ENCODE results near the gene SPON2. TPM values are rescaled to one million over a fixed set of nuclear protein-coding genes. Genes with fewer than 3 reads are reported as not detected.

Gene SPON2
- total and polyA plus RNA-seq, 3 experiments from 2014 or later: 2.7 to 43.9 (median 3.1) TPM

GRCh38 chr4:1216076-1216614, 43.8 kb upstream of the SPON2 start:
- ChIA-PET CTCF (interaction anchor here (0.9 to 3.4 kb wide), 4 partner anchors 12 to 389 kb away, joined by 3 to 13 read pairs (median 3); no protein-coding TSS in a partner anchor), POLR2A (interaction anchor here (2.0 kb wide), 1 partner anchor 14 kb away, joined by 4 read pairs; no protein-coding TSS in a partner anchor)
- peaks cover 19% of the 10 kb centered on the region for H3K4me1 ChIP-seq (ENCODE audit: insufficient read depth, low read length)
- H3K27ac ChIP-seq (ENCODE audit: low read depth, low read length): no peak overlapping the region
- no peak for DNase-seq
- peaks cover 23% of the 10 kb centered on the region for H3K36me3 ChIP-seq (ENCODE audit: insufficient read depth, low read length)
- peak overlapping the region; percentile 38 for H3K4me3 ChIP-seq (ENCODE audit: low read length)
- H3K9me3 Mint-ChIP-seq: no peaks in the 10 kb centered on the region
- H3K36me3 Mint-ChIP-seq: peaks cover 0 to 69% (median 15%) of the 10 kb centered on the region in 3 donors
- peaks cover 38 to 54% (median 38%) of the 10 kb centered on the region in 3 donors for H3K4me1 Mint-ChIP-seq
- H3K4me3 Mint-ChIP-seq: peak overlapping the region in 5 of 7 donors; percentile 59 to 71 (median 63)
- H3K27ac Mint-ChIP-seq: peak overlapping the region in 4 of 8 donors; percentile 36 to 89 (median 66)
- H3K27me3 Mint-ChIP-seq: peaks cover 0 to 1% of the 10 kb centered on the region in 2 donors
- no peaks in the 10 kb centered on the region for H3K27me3 ChIP-seq (ENCODE audit: insufficient read depth, low read length, poor library complexity, severe bottlenecking)
- no peaks in the 10 kb centered on the region for H3K9me3 ChIP-seq (ENCODE audit: low read length)

GRCh38 chr4:1215141-1216075, 43.0 kb upstream of the SPON2 start:
- ChIA-PET POLR2A (interaction anchor here (0.6 kb wide), 1 partner anchor 43 kb away, joined by 3 read pairs; the partner anchor contains the start of gene SPON2), CTCF (interaction anchor here (3.4 kb wide), 1 partner anchor 11 kb away, joined by 13 read pairs; no protein-coding TSS in a partner anchor)
- peaks cover 0 to 68% (median 12%) of the 10 kb centered on the region in 3 donors for H3K36me3 Mint-ChIP-seq

GRCh38 chr4:1214101-1215095, 42.0 kb upstream of the SPON2 start:
- H3K36me3 Mint-ChIP-seq: peaks cover 0 to 62% (median 9%) of the 10 kb centered on the region in 3 donors
- Histone ChIP-seq H3K4me1 (ENCODE audit: insufficient read depth, low read length) (peaks cover 19% of the 10 kb centered on the region), H3K9me3 (ENCODE audit: low read length) (no peaks in the 10 kb centered on the region), H3K4me3 (ENCODE audit: low read length) (no peak overlapping the region), H3K27ac (ENCODE audit: low read depth, low read length) (no peak overlapping the region), H3K36me3 (ENCODE audit: insufficient read depth, low read length) (peaks cover 28% of the 10 kb centered on the region), H3K27me3 (ENCODE audit: insufficient read depth, low read length, poor library complexity, severe bottlenecking) (no peaks in the 10 kb centered on the region)
- H3K9me3 Mint-ChIP-seq: no peaks in the 10 kb centered on the region
- H3K27ac Mint-ChIP-seq: no peak overlapping the region
- CTCF ChIA-PET: interaction anchor here (3.4 kb wide), 1 partner anchor 10 kb away, joined by 13 read pairs; no protein-coding TSS in a partner anchor
- H3K27me3 Mint-ChIP-seq: peaks cover 0 to 1% of the 10 kb centered on the region in 2 donors
- H3K4me3 Mint-ChIP-seq: no peak overlapping the region
- no peak for DNase-seq
- POLR2A ChIA-PET: no interaction called here
- H3K4me1 Mint-ChIP-seq: peaks cover 30 to 43% (median 32%) of the 10 kb centered on the region in 3 donors

More at GRCh38 chr4:1215141-1216075, 43.0 kb upstream of the SPON2 start:
- Histone ChIP-seq H3K4me1 (ENCODE audit: insufficient read depth, low read length) (peaks cover 19% of the 10 kb centered on the region), H3K27ac (ENCODE audit: low read depth, low read length) (no peak overlapping the region), H3K9me3 (ENCODE audit: low read length) (no peaks in the 10 kb centered on the region), H3K36me3 (ENCODE audit: insufficient read depth, low read length) (peaks cover 28% of the 10 kb centered on the region), H3K27me3 (ENCODE audit: insufficient read depth, low read length, poor library complexity, severe bottlenecking) (no peaks in the 10 kb centered on the region), H3K4me3 (ENCODE audit: low read length) (no peak overlapping the region)
- H3K4me3 Mint-ChIP-seq: peak overlapping the region in 3 of 7 donors; percentile 15 to 64 (median 22)
- H3K27me3 Mint-ChIP-seq: peaks cover 0 to 1% of the 10 kb centered on the region in 2 donors
- DNase-seq: no peak
- no peaks in the 10 kb centered on the region for H3K9me3 Mint-ChIP-seq
- peak overlapping the region in 3 of 8 donors; percentile 5 to 77 (median 21) for H3K27ac Mint-ChIP-seq
- H3K4me1 Mint-ChIP-seq: peaks cover 36 to 47% (median 38%) of the 10 kb centered on the region in 3 donors

- Histone ChIP-seq H3K4me3 (ENCODE audit: low read length) (no peak overlapping the region), H3K4me1 (ENCODE audit: insufficient read depth, low read length) (peaks cover 19% of the 10 kb centered on the region), H3K36me3 (ENCODE audit: insufficient read depth, low read length) (peaks cover 28% of the 10 kb centered on the region), H3K27me3 (ENCODE audit: insufficient read depth, low read length, poor library complexity, severe bottlenecking) (no peaks in the 10 kb centered on the region), H3K27ac (ENCODE audit: low read depth, low read length) (no peak overlapping the region), H3K9me3 (ENCODE audit: low read length) (no peaks in the 10 kb centered on the region)
- H3K4me3 Mint-ChIP-seq: no peak overlapping the region
- H3K9me3 Mint-ChIP-seq: no peaks in the 10 kb centered on the region
- ChIA-PET CTCF (no interaction called here), POLR2A (no interaction called here)
- DNase-seq: no peak
- no peaks in the 10 kb centered on the region for H3K27me3 Mint-ChIP-seq
- no peak overlapping the region for H3K27ac Mint-ChIP-seq
- H3K36me3 Mint-ChIP-seq: peaks cover 0 to 60% (median 6%) of the 10 kb centered on the region in 3 donors
- peaks cover 21 to 40% (median 27%) of the 10 kb centered on the region in 3 donors for H3K4me1 Mint-ChIP-seq
Measured at GRCh38 chr4:1213336-1213995, 41.1 kb upstream of the SPON2 start.

- Mint-ChIP-seq H3K36me3 (peaks cover 0 to 56% (median 6%) of the 10 kb centered on the region in 3 donors), H3K9me3 (no peaks in the 10 kb centered on the region), H3K27ac (no peak overlapping the region), H3K4me3 (no peak overlapping the region), H3K27me3 (no peaks in the 10 kb centered on the region), H3K4me1 (peaks cover 13 to 34% (median 23%) of the 10 kb centered on the region in 3 donors)
- DNase-seq: no peak
- peaks cover 18% of the 10 kb centered on the region for H3K4me1 ChIP-seq (ENCODE audit: insufficient read depth, low read length)
- H3K4me3 ChIP-seq (ENCODE audit: low read length): no peak overlapping the region
- peaks cover 27% of the 10 kb centered on the region for H3K36me3 ChIP-seq (ENCODE audit: insufficient read depth, low read length)
- H3K27ac ChIP-seq (ENCODE audit: low read depth, low read length): no peak overlapping the region
- CTCF ChIA-PET: no interaction called here
- POLR2A ChIA-PET: no interaction called here
- no peaks in the 10 kb centered on the region for H3K27me3 ChIP-seq (ENCODE audit: insufficient read depth, low read length, poor library complexity, severe bottlenecking)
- H3K9me3 ChIP-seq (ENCODE audit: low read length): no peaks in the 10 kb centered on the region
Measured at GRCh38 chr4:1212546-1213335, 40.4 kb upstream of the SPON2 start.

GRCh38 chr4:1211891-1212545, 39.6 kb upstream of the SPON2 start:
- no peaks in the 10 kb centered on the region for H3K27me3 ChIP-seq (ENCODE audit: insufficient read depth, low read length, poor library complexity, severe bottlenecking)
- H3K4me1 ChIP-seq (ENCODE audit: insufficient read depth, low read length): peaks cover 11% of the 10 kb centered on the region
- H3K36me3 ChIP-seq (ENCODE audit: insufficient read depth, low read length): peaks cover 24% of the 10 kb centered on the region
- peak overlapping the region in 1 of 8 donors; percentile 42 for H3K27ac Mint-ChIP-seq
- H3K4me3 ChIP-seq (ENCODE audit: low read length): no peak overlapping the region
- H3K4me1 Mint-ChIP-seq: peaks cover 6 to 27% (median 16%) of the 10 kb centered on the region in 3 donors
- H3K27ac ChIP-seq (ENCODE audit: low read depth, low read length): no peak overlapping the region
- no peak overlapping the region for H3K4me3 Mint-ChIP-seq
- no peaks in the 10 kb centered on the region for H3K27me3 Mint-ChIP-seq
- no peaks in the 10 kb centered on the region for H3K9me3 Mint-ChIP-seq
- H3K36me3 Mint-ChIP-seq: peaks cover 0 to 54% (median 6%) of the 10 kb centered on the region in 3 donors
- ChIA-PET CTCF (no interaction called here), POLR2A (no interaction called here)
- DNase-seq: no peak
- no peaks in the 10 kb centered on the region for H3K9me3 ChIP-seq (ENCODE audit: low read length)

Measured in CD8-positive, alpha-beta memory T cell (primary cell).